Measurements from ENCODE around the gene SPDYE16.
"Not testable (repeated sequence)": the region's sequence is repeated elsewhere in the genome, so short reads cannot be mapped to it uniquely, and the experiment has no call there.

SPDYE16 gene

DNA sequence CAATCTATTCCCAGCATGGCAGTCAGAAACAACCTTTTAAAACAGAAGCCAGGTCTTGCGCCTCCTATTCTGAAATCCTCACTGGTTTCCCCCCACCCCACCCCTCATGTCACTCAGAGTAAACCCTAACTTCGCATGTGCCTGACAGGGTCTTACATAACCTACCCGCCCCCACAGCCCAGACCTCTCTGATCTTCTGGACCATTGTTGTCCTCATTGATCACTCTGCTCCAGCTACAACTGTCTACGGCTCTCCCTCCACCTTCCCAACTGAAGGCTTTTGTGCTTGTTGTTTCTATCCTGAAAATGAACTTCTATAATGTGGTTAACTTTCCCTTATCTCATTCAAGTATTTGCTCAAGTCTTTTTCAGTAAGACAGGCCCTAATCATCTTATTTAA, 17.1 kb upstream of the SPDYE16 start:
- not testable (repeated sequence) for H3K4me3 ChIP-seq (ENCODE audit: control insufficient read depth, low read depth, low read length); DNase-seq (ENCODE audit: low read depth)

- not testable (repeated sequence) for DNase-seq (ENCODE audit: low read depth); H3K4me3 ChIP-seq (ENCODE audit: control insufficient read depth, low read depth, low read length)
Measured at GRCh38 chr7:76559685-76560084, 16.6 kb upstream of the SPDYE16 start.

DNA sequence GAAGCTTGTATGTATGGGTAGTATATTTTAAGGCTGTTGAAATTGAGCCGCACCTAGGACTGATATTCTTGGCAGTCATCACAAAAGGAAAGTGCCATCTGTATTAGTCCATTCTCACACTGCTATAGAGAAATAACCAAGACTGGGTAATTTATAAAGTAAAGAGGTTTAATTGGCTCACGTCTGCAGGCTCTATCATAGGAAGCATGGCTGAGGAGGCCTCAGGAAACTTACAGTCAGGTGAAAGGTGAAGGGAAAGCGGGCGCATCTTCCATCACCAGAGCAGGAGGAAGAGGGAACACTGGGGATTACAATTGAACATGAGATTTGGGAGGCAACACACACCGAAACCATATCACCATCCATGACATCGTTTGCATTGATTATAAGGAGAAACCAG, 8.9 kb upstream of the SPDYE16 start:
- not testable (repeated sequence) for DNase-seq (ENCODE audit: low read depth); H3K4me3 ChIP-seq (ENCODE audit: control insufficient read depth, low read depth, low read length)

GRCh38 chr7:76549855-76550248, 6.8 kb upstream of the SPDYE16 start:
- H3K4me3 ChIP-seq (ENCODE audit: control insufficient read depth, low read depth, low read length): peak overlapping the region; percentile 65
- DNase-seq (ENCODE audit: low read depth): not testable (repeated sequence)

GRCh38 chr7:76549025-76549854, 6.1 kb upstream of the SPDYE16 start:
- DNase-seq (ENCODE audit: low read depth): peak; percentile 85
- peak overlapping the region; percentile 65 for H3K4me3 ChIP-seq (ENCODE audit: control insufficient read depth, low read depth, low read length)

GRCh38 chr7:76531643-76532042, 11.5 kb downstream of the SPDYE16 start:
- not testable (repeated sequence) for H3K4me3 ChIP-seq (ENCODE audit: control insufficient read depth, low read depth, low read length); DNase-seq (ENCODE audit: low read depth)

DNA sequence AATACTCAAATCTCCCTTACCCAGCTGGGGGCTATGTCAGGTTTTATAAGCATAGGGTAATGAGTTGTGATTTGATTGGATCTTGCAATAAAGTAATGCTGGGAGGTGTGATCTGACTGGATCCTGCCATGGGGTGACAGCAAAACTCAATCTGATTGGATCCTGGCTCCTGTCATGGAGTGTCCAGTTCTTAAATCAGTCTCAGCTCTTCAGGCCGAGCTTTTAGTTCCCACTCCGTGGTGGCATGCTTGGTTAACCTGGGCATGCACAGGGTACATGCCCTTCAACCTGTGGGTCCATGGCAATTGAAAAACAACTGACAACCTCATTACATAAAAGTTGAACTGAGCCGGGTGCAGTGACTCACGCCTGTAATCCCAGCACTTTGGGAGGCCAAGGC, 16.9 kb downstream of the SPDYE16 start:
- not testable (repeated sequence) for H3K4me3 ChIP-seq (ENCODE audit: control insufficient read depth, low read depth, low read length); DNase-seq (ENCODE audit: low read depth)

DNA sequence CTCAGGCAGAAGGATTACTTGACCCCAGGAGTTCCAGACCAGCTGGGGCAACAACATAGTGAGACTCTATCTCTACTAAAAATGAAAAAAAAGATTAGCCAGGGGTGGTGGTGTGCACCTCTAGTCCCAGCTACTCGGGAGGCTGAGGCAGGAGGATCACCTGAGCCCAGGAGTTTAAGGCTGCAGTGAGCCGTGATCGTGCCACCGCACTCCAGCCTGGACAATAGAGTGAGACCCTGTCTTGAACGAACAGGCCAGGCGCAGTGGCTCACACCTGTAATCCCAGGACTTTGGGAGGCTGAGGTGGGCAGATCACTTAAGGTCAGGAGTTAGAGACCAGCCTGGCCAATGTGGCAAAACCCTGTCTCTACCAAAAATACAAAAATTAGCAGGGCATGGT, 26.2 kb downstream of the SPDYE16 start:
- DNase-seq (ENCODE audit: low read depth); H3K4me3 ChIP-seq (ENCODE audit: control insufficient read depth, low read depth, low read length): not testable (repeated sequence)

- TF ChIP-seq, protein P1, sequence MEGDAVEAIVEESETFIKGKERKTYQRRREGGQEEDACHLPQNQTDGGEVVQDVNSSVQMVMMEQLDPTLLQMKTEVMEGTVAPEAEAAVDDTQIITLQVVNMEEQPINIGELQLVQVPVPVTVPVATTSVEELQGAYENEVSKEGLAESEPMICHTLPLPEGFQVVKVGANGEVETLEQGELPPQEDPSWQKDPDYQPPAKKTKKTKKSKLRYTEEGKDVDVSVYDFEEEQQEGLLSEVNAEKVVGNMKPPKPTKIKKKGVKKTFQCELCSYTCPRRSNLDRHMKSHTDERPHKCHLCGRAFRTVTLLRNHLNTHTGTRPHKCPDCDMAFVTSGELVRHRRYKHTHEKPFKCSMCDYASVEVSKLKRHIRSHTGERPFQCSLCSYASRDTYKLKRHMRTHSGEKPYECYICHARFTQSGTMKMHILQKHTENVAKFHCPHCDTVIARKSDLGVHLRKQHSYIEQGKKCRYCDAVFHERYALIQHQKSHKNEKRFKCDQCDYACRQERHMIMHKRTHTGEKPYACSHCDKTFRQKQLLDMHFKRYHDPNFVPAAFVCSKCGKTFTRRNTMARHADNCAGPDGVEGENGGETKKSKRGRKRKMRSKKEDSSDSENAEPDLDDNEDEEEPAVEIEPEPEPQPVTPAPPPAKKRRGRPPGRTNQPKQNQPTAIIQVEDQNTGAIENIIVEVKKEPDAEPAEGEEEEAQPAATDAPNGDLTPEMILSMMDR (conservative IDR thresholded peaks at IDR 0.05; ENCODE audit: control insufficient read depth, insufficient read depth, low read depth, low read length): peak; percentile 71
- peak; percentile 40 for DNase-seq (ENCODE audit: low read depth)
- peak overlapping the region; percentile 6 for H3K4me3 ChIP-seq (ENCODE audit: control insufficient read depth, low read depth, low read length)
Measured at GRCh38 chr7:76515999-76516443, 27.1 kb downstream of the SPDYE16 start.

DNA sequence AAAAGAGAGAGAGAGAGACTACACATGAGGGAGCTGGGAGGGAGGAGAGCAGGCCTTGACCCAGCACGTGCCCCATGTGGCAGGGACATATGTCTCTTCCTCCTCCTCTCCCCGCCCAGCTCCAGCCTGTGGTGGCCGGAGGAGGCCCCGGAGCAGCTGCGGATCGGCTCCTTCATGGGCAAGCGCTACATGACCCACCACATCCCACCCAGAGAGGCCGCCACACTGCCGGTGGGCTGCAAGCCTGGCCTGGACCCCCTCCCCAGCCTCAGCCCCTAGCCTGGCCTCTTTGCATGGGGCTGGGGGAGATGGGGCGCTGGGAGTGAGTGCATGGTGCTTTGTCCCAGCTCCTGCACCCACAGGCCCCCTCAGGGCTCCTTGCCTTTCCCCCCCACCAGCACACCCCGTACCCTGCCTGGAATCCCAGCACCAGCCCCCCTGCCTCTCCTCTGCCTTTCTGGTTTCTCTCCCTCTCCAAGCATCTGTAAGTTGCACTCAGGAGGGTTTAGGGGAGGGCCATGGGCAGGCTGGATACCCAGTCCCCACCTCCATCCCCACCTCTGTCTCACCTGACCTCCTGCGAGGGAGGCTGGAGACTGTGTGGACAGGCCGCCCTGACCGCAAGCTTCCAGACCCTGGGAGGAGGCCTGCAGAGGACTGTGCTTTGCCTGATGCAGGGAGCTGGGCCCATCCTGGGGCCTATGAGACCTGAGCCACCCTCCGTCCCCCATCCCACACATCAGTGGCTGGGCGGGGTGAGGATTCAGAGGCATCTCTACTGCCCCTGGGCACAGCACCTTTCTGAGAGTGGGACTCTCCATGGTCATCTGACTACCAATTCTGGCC, 27.9 kb downstream of the SPDYE16 start:
- no peak for DNase-seq (ENCODE audit: low read depth)
- TF ChIP-seq, protein P1 (conservative IDR thresholded peaks at IDR 0.05; ENCODE audit: control insufficient read depth, insufficient read depth, low read depth, low read length): no peak
- no peak overlapping the region for H3K4me3 ChIP-seq (ENCODE audit: control insufficient read depth, low read depth, low read length)

All from fibroblast of mammary gland (primary cell).